Common myeloid progenitor, CD34-positive (primary cell): ENCODE results near the gene CLEC7A.

Source experiments
- CTCF ChIA-PET: fragments of 350-600 bp; sonication (Branson Sonifier 250); formaldehyde crosslinking; loops from one replicate; lab custom pipeline; 2021; ENCODE audit warnings: antibody characterized with exemption; lab: Charles Lee
- POLR2A ChIA-PET: fragments of 350-600 bp; sonication (Branson Sonifier 250); formaldehyde crosslinking; loops from one replicate; lab custom pipeline; 2021; ENCODE audit warnings: antibody characterized with exemption; lab: Charles Lee
- DNase-seq, 3 donors: peaks; one replicate each; pipeline versions ENCODE4 v3.0.0 to v3.0.0-alpha.2; 2013
- H3K27ac ChIP-seq, 2 experiments: 1 replicate in 1 of 2; 2 replicates in 1 of 2; pipeline ENCODE4 v1.7.0; 2013; ENCODE audit warnings: inconsistent platforms in 2 of 2, low read length in 2 of 2, mild to moderate bottlenecking in 2 of 2, low read depth in 1 of 2, moderate library complexity in 1 of 2; ENCODE audit not compliant: severe bottlenecking in 2 of 2, insufficient read depth in 1 of 2, poor library complexity in 1 of 2
- H3K27me3 ChIP-seq, 5 experiments: replicated peaks in 2 of 5; 1 replicate in 3 of 5; 2 replicates in 2 of 5; pipeline versions ENCODE4 v1.6.1 to v1.7.0; 2013; ENCODE audit warnings: low read length in 4 of 5, mild to moderate bottlenecking in 2 of 5, moderate library complexity in 2 of 5, inconsistent platforms in 1 of 5; ENCODE audit not compliant: insufficient read depth in 5 of 5, control insufficient read depth in 4 of 5
- H3K36me3 ChIP-seq, 4 experiments: 1 replicate in 2 of 4; 2 replicates in 2 of 4; pipeline versions ENCODE4 v1.6.1 to v1.7.0; 2013; ENCODE audit warnings: low read length in 3 of 4, control low read depth in 1 of 4, mild to moderate bottlenecking in 1 of 4; ENCODE audit not compliant: control insufficient read depth in 4 of 4, insufficient read depth in 4 of 4
- H3K4me1 ChIP-seq, 4 experiments: 1 replicate in 3 of 4; 2 replicates in 1 of 4; pipeline versions ENCODE4 v1.6.1 to v1.7.1; 2013; ENCODE audit warnings: low read length in 3 of 4, mild to moderate bottlenecking in 3 of 4, control low read depth in 1 of 4, inconsistent platforms in 1 of 4, moderate library complexity in 1 of 4; ENCODE audit not compliant: control insufficient read depth in 4 of 4, insufficient read depth in 4 of 4; ENCODE audit errors: control extremely low read depth in 1 of 4
- H3K4me3 ChIP-seq, 7 experiments: 1 replicate in 4 of 7; 2 replicates in 3 of 7; pipeline versions ENCODE4 v1.5.1 to v1.7.0; 2013; ENCODE audit warnings: mild to moderate bottlenecking in 7 of 7, low read length in 6 of 7, moderate library complexity in 6 of 7, inconsistent platforms in 2 of 7, low read depth in 2 of 7, control low read depth in 1 of 7; ENCODE audit not compliant: insufficient read depth in 4 of 7, control insufficient read depth in 1 of 7; ENCODE audit errors: extremely low read depth in 1 of 7
- H3K9me3 ChIP-seq, 5 experiments: 1 replicate in 4 of 5; 2 replicates in 1 of 5; pipeline versions ENCODE4 v1.6.1 to v1.7.1; 2013; ENCODE audit warnings: low read length in 4 of 5, mild to moderate bottlenecking in 2 of 5, inconsistent platforms in 1 of 5, low read depth in 1 of 5, moderate library complexity in 1 of 5; ENCODE audit not compliant: control insufficient read depth in 4 of 5, insufficient read depth in 2 of 5; ENCODE audit errors: control extremely low read depth in 1 of 5
- WGBS: methylation state at CpG from one replicate; pipeline ENCODE4 v1.1.5; 2013; ENCODE audit not compliant: insufficient coverage; 5-methylcytosine and 5-hydroxymethylcytosine counted together

The CLEC7A gene

GRCh38 chr12:10158406-10158805 lies 28.4 kb upstream of the CLEC7A start:
- H3K27me3 ChIP-seq: peaks cover 0 to 2% (median 0%) of the 10 kb centered on the region in 5 experiments
- ChIA-PET POLR2A (interaction anchor here (0.6 kb wide), 1 partner anchor 13 kb away, joined by 3 read pairs; no protein-coding TSS in a partner anchor), CTCF (interaction anchor here (1.1 kb wide), 1 partner anchor 423 kb away, joined by 3 read pairs; no protein-coding TSS in a partner anchor)
- H3K36me3 ChIP-seq: no peaks in the 10 kb centered on the region
- no peak overlapping the region for H3K4me3 ChIP-seq
- no CpG with 5 or more reads among the region's 2 CpGs for WGBS
- DNase-seq: peak in 1 of 3 donors; percentile 25
- peaks cover 0 to 24% (median 15%) of the 10 kb centered on the region in 4 experiments for H3K4me1 ChIP-seq
- H3K9me3 ChIP-seq: no peaks in the 10 kb centered on the region
- H3K27ac ChIP-seq: no peak overlapping the region

- POLR2A ChIA-PET: no interaction called here
- peaks cover 0 to 26% (median 16%) of the 10 kb centered on the region in 4 experiments for H3K4me1 ChIP-seq
- 67% methylated on average over 1 of the region's 3 CpGs for WGBS
These were observed 26.0 kb upstream of the CLEC7A start for GRCh38 chr12:10155966-10156365.

GRCh38 chr12:10154145-10154496 lies 24.1 kb upstream of the CLEC7A start:
- Histone ChIP-seq H3K27me3 (peaks cover 0 to 2% (median 0%) of the 10 kb centered on the region in 5 experiments), H3K27ac (no peak overlapping the region), H3K9me3 (no peaks in the 10 kb centered on the region), H3K4me1 (peaks cover 0 to 15% (median 14%) of the 10 kb centered on the region in 4 experiments), H3K4me3 (peak overlapping the region; percentile 53 to 92 (median 81)), H3K36me3 (no peaks in the 10 kb centered on the region)
- 57% methylated on average over 1 of the region's 6 CpGs for WGBS
- CTCF ChIA-PET: interaction anchor here (0.7 to 2.7 kb wide), 3 partner anchors 9 to 394 kb away, joined by 3 to 32 read pairs (median 4); no protein-coding TSS in a partner anchor
- POLR2A ChIA-PET: no interaction called here
- DNase-seq: no peak

More at GRCh38 chr12:10155966-10156365, 26.0 kb upstream of the CLEC7A start:
- DNase-seq: no peak
- CTCF ChIA-PET: interaction anchor here (1.3 kb wide), 1 partner anchor 407 kb away, joined by 3 read pairs; no protein-coding TSS in a partner anchor
- peaks cover 0 to 2% (median 0%) of the 10 kb centered on the region in 5 experiments for H3K27me3 ChIP-seq
- no peak overlapping the region for H3K4me3 ChIP-seq
- H3K36me3 ChIP-seq: no peaks in the 10 kb centered on the region
- H3K9me3 ChIP-seq: no peaks in the 10 kb centered on the region
- no peak overlapping the region for H3K27ac ChIP-seq

- Histone ChIP-seq H3K36me3 (no peaks in the 10 kb centered on the region), H3K4me3 (peak overlapping the region; percentile 53 to 92 (median 81)), H3K4me1 (peaks cover 0 to 10% (median 8%) of the 10 kb centered on the region in 4 experiments), H3K27me3 (peaks cover 0 to 2% (median 0%) of the 10 kb centered on the region in 5 experiments), H3K27ac (no peak overlapping the region), H3K9me3 (no peaks in the 10 kb centered on the region)
- CTCF ChIA-PET: interaction anchor here (0.9 to 3.0 kb wide), 21 partner anchors 9 to 618 kb away, joined by 3 to 32 read pairs (median 4); partner anchors contain the start of genes CLEC1B and CLEC7A
- DNase-seq: peak; percentile 52 to 76 (median 74)
- POLR2A ChIA-PET: no interaction called here
- under 1% methylated on average over 37 of the region's 46 CpGs for WGBS
These were observed 23.5 kb upstream of the CLEC7A start for GRCh38 chr12:10153271-10154144.

GRCh38 chr12:10151621-10152020 lies 21.6 kb upstream of the CLEC7A start:
- Histone ChIP-seq H3K4me1 (peaks cover 0 to 10% (median 8%) of the 10 kb centered on the region in 4 experiments), H3K27ac (no peak overlapping the region), H3K4me3 (no peak overlapping the region), H3K9me3 (no peaks in the 10 kb centered on the region), H3K27me3 (peaks cover 0 to 2% (median 0%) of the 10 kb centered on the region in 5 experiments), H3K36me3 (no peaks in the 10 kb centered on the region)
- CTCF ChIA-PET: interaction anchor here (1.1 to 3.0 kb wide), 6 partner anchors 8 to 46 kb away, joined by 3 to 11 read pairs (median 6); partner anchors contain the start of gene OLR1
- POLR2A ChIA-PET: interaction anchor here (0.6 kb wide), 1 partner anchor 62 kb away, joined by 3 read pairs; no protein-coding TSS in a partner anchor
- no CpG with 5 or more reads among the region's 2 CpGs for WGBS
- DNase-seq: no peak

- Histone ChIP-seq H3K36me3 (no peaks in the 10 kb centered on the region), H3K4me1 (no peaks in the 10 kb centered on the region), H3K4me3 (no peak overlapping the region), H3K9me3 (no peaks in the 10 kb centered on the region), H3K27ac (no peak overlapping the region), H3K27me3 (no peaks in the 10 kb centered on the region)
- ChIA-PET CTCF (interaction anchor here (0.7 to 1.0 kb wide), 3 partner anchors 18 to 138 kb away, joined by 3 to 4 read pairs (median 3); partner anchors contain the start of genes CLEC12B and CLEC7A), POLR2A (no interaction called here)
- WGBS: no CpG with 5 or more reads among the region's 5 CpGs
- no peak for DNase-seq
These were observed 17.9 kb upstream of the CLEC7A start for GRCh38 chr12:10147714-10148403.
